K562 (cell line): ENCODE data around the gene COA3. TPM values are rescaled to one million over a fixed set of nuclear protein-coding genes. Genes with fewer than 3 reads are reported as not detected.
A peak's percentile ranks its signal among the peaks of the same experiment; 100 is the strongest.

Experiments
- DMBX1 ChIP-seq: fragments of 250-450 bp; sonication (Bioruptor Pico); IDR thresholded peaks from 2 replicates; pipeline ENCODE4 v1.8.0; 2022; ENCODE audit warnings: inconsistent platforms, mild to moderate bottlenecking, moderate library complexity, borderline replicate concordance
- GABPB2 ChIP-seq: fragments of 250-450 bp; sonication (Bioruptor Pico); conservative IDR thresholded peaks from 2 replicates; pipeline ENCODE4 v1.5.1; 2021; ENCODE audit warnings: mild to moderate bottlenecking
- RBBP5 ChIP-seq: fragments of 200-600 bp; sonication (generic); IDR thresholded peaks from 2 replicates; pipeline ENCODE4 v1.6.1; 2012; ENCODE audit warnings: borderline replicate concordance, mild to moderate bottlenecking, low read length, control low read depth, inconsistent platforms; ENCODE audit not compliant: insufficient read depth, poor library complexity, severe bottlenecking
- SIX5 ChIP-seq, 2 experiments: IDR thresholded peaks; 2 replicates each; pipeline ENCODE4 v1.6.1; 2011; ENCODE audit warnings: low read length in 2 of 2, borderline replicate concordance in 1 of 2, low read depth in 1 of 2, mild to moderate bottlenecking in 1 of 2, moderate library complexity in 1 of 2; ENCODE audit not compliant: insufficient read depth in 1 of 2
- TAF1 ChIP-seq: IDR thresholded peaks from 2 replicates; pipeline ENCODE4 v1.6.1; 2011; ENCODE audit warnings: mild to moderate bottlenecking, low read length, moderate library complexity; ENCODE audit not compliant: insufficient read depth, control insufficient read depth, severe bottlenecking; ENCODE audit errors: extremely low read depth
- ZNF311 ChIP-seq: fragments of 250-450 bp; sonication (Bioruptor Pico); IDR thresholded peaks from 2 replicates; pipeline ENCODE4 v1.4.0; 2020; ENCODE audit warnings: mild to moderate bottlenecking, moderate library complexity
- polyA plus RNA-seq, 8 experiments: library from polyadenylated mRNA; depleted of rRNA in 4 of 8; stranded (reverse) in 5 of 8; unstranded in 3 of 8; fragments of >200 nt; fragmentation: Nextera tagmentation in 2 of 8; fragmentation: Illumina TruSeq in 1 of 8; extraction: Ambion mirVana in 2 of 8; extraction: Trizol in 1 of 8; gene quantifications; 2 replicates each; pipeline versions ENCODE4 v1.2.1 to v1.2.3, GENCODE V29; 2011 to 2014; ENCODE audit warnings: inconsistent platforms in 1 of 8, missing spikeins in 1 of 8
- total RNA-seq, 7 experiments: library from RNA; depleted of rRNA in 6 of 7; stranded (reverse); fragments of >200 nt in 6 of 7; fragmentation: Illumina TruSeq in 2 of 7; extraction: Trizol in 2 of 7; gene quantifications; 2 replicates each; pipeline versions ENCODE4 v1.2.1 to v1.2.3, GENCODE V29; 2011 to 2021; ENCODE audit warnings: low replicate concordance in 1 of 7
- TF ChIP-seq, protein P1 (sequence below): sonication (generic); formaldehyde crosslinking; IDR thresholded peaks from 2 replicates; pipeline ENCODE4 v1.9.0; 2022; ENCODE audit warnings: mild to moderate bottlenecking, missing genetic modification reagents
- TF ChIP-seq, protein P2 (sequence below), 2 experiments: fragments of 450-650 bp; IDR thresholded peaks; 2 replicates each; pipeline ENCODE4 v1.6.1; 2018; ENCODE audit warnings: mild to moderate bottlenecking in 2 of 2, low read depth in 1 of 2; ENCODE audit not compliant: partially characterized antibody in 2 of 2

The COA3 gene
- total and polyA plus RNA-seq, 9 of the 15 experiments (the other 6 are each of a cell fraction or from before 2014, with no cell fraction given): 49.6 to 153 (median 61.4) TPM

- TF ChIP-seq TAF1: peak; percentile 54
- TF ChIP-seq DMBX1 (CRISPR knock-in tag): peak; percentile 22; the same call in 1 of the 2 replicates
- TF ChIP-seq SIX5 (IDR thresholded peaks at IDR 0.05; ENCODE audit: borderline replicate concordance in 1 of 2, insufficient read depth in 1 of 2, low read depth in 1 of 2, low read length in 2 of 2): peak; percentile 82 to 87
- TF ChIP-seq, protein P1, sequence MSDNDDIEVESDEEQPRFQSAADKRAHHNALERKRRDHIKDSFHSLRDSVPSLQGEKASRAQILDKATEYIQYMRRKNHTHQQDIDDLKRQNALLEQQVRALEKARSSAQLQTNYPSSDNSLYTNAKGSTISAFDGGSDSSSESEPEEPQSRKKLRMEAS (CRISPR knock-in tag): peak; percentile 92
- TF ChIP-seq ZNF311 (CRISPR knock-in tag): no peak
- TF ChIP-seq, protein P2, sequence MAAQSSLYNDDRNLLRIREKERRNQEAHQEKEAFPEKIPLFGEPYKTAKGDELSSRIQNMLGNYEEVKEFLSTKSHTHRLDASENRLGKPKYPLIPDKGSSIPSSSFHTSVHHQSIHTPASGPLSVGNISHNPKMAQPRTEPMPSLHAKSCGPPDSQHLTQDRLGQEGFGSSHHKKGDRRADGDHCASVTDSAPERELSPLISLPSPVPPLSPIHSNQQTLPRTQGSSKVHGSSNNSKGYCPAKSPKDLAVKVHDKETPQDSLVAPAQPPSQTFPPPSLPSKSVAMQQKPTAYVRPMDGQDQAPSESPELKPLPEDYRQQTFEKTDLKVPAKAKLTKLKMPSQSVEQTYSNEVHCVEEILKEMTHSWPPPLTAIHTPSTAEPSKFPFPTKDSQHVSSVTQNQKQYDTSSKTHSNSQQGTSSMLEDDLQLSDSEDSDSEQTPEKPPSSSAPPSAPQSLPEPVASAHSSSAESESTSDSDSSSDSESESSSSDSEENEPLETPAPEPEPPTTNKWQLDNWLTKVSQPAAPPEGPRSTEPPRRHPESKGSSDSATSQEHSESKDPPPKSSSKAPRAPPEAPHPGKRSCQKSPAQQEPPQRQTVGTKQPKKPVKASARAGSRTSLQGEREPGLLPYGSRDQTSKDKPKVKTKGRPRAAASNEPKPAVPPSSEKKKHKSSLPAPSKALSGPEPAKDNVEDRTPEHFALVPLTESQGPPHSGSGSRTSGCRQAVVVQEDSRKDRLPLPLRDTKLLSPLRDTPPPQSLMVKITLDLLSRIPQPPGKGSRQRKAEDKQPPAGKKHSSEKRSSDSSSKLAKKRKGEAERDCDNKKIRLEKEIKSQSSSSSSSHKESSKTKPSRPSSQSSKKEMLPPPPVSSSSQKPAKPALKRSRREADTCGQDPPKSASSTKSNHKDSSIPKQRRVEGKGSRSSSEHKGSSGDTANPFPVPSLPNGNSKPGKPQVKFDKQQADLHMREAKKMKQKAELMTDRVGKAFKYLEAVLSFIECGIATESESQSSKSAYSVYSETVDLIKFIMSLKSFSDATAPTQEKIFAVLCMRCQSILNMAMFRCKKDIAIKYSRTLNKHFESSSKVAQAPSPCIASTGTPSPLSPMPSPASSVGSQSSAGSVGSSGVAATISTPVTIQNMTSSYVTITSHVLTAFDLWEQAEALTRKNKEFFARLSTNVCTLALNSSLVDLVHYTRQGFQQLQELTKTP (IDR thresholded peaks at IDR 0.05; ENCODE audit: low read depth in 1 of 2, partially characterized antibody in 2 of 2): peak in 1 of 2 experiments; percentile 95
- TF ChIP-seq RBBP5: peak; percentile 89
- no peak for TF ChIP-seq GABPB2
These were observed at the start of gene COA3, which contains the start of gene CNTD1 (continued) for GRCh38 chr17:42798383-42799380.
